ENCODE results near the gene UBE2H. TPM values are rescaled to one million over a fixed set of nuclear protein-coding genes. Genes with fewer than 3 reads are reported as not detected.

Gene UBE2H
- total RNA-seq = 44.0 and 46.4 TPM in 2 replicates

GRCh38 chr7:129952653-129953560 is at the start of gene UBE2H:
Gene UBE2H, minus strand, starts transcription at chr7:129952960. Its CDS starts 405 bp downstream, at chr7:129952555.

Other genes starting within 250 kb of the UBE2H start
- gene ZC3HC1, start 98.4 kb upstream of the UBE2H start, total RNA-seq = 20.9 and 32.3 TPM in 2 replicates
- 11.5 and 17.5 TPM in 2 replicates for gene KLHDC10, start 117.6 kb upstream of the UBE2H start, total RNA-seq